GM21515 (cell line): ENCODE measurements around the gene C2CD5.
"Not testable (repeated sequence)": the region's sequence is repeated elsewhere in the genome, so short reads cannot be mapped to it uniquely, and the experiment has no call there.

Experiments used
- ATAC-seq: cut with Tn5 transposase; IDR thresholded peaks from one replicate; pipeline ENCODE4 v1.9.1; 2021; ENCODE audit not compliant: unreplicated experiment

The C2CD5 gene

GRCh38 chr12:22480814-22481213, 63.5 kb downstream of the C2CD5 start:
- ATAC-seq: not testable (repeated sequence)

GRCh38 chr12:22480016-22480415, 64.3 kb downstream of the C2CD5 start:
- no peak for ATAC-seq

GRCh38 chr12:22477894-22478287, 66.5 kb downstream of the C2CD5 start:
- ATAC-seq: no peak

- no peak for ATAC-seq
Measured at GRCh38 chr12:22477166-22477893, 67.0 kb downstream of the C2CD5 start.

GRCh38 chr12:22476133-22476532, 68.2 kb downstream of the C2CD5 start:
- no peak for ATAC-seq

- ATAC-seq: no peak
Measured at GRCh38 chr12:22474970-22475720, 69.2 kb downstream of the C2CD5 start.

- ATAC-seq: peak; percentile 61
Measured at GRCh38 chr12:22473212-22473611, 71.1 kb downstream of the C2CD5 start.

- ATAC-seq: no peak
Measured at GRCh38 chr12:22467190-22467589, 77.2 kb downstream of the C2CD5 start.

GRCh38 chr12:22463306-22463705, 81.0 kb downstream of the C2CD5 start:
- ATAC-seq: no peak

GRCh38 chr12:22461786-22462185, 82.6 kb downstream of the C2CD5 start:
- ATAC-seq: no peak

GRCh38 chr12:22459838-22460490, 84.4 kb downstream of the C2CD5 start:
- peak; percentile 73 for ATAC-seq

- ATAC-seq: no peak
Measured at GRCh38 chr12:22458298-22458937, 85.9 kb downstream of the C2CD5 start.

- no peak for ATAC-seq
Measured at GRCh38 chr12:22457085-22457484, 87.3 kb downstream of the C2CD5 start.

GRCh38 chr12:22453511-22453910, 90.8 kb downstream of the C2CD5 start:
- ATAC-seq: no peak

- no peak for ATAC-seq
Measured at GRCh38 chr12:22447223-22447622, 97.1 kb downstream of the C2CD5 start.

- ATAC-seq: not testable (repeated sequence)
Measured at GRCh38 chr12:22444317-22444665, 100.1 kb downstream of the C2CD5 start.

- ATAC-seq: peak; percentile 99
Measured at GRCh38 chr12:22443379-22444316, 100.7 kb downstream of the C2CD5 start.

- no peak for ATAC-seq
Measured at GRCh38 chr12:22437031-22437806, 107.1 kb downstream of the C2CD5 start.

- no peak for ATAC-seq
Measured at GRCh38 chr12:22435583-22435982, 108.8 kb downstream of the C2CD5 start.
